ENCODE measurements around the gene FAM114A2.

- TF ChIP-seq TAF1 (IDR thresholded peaks at IDR 0.05; ENCODE audit: borderline replicate concordance, low read depth, low read length) (no peak), POLR2AphosphoS5 (IDR thresholded peaks at IDR 0.05; ENCODE audit: low read depth, low read length) (no peak), POLR2A (IDR thresholded peaks at IDR 0.05; ENCODE audit: low read depth, low read length) (no peak)
Measured at GRCh38 chr5:153952893-153953292, 85.8 kb downstream of the FAM114A2 start.

All from GM12892 (cell line).